Activated naive CD4-positive, alpha-beta T cell treated with anti-CD3 and anti-CD28 coated beads, Interleukin-2, amount 10 ng/mL, durations not matched to agents 5 hours and 36 hours (primary cell): ENCODE measurements around the gene ANKRD61. TPM values are rescaled to one million over a fixed set of nuclear protein-coding genes. Genes with fewer than 3 reads are reported as not detected.

Experiments used
- total RNA-seq, 2 experiments: library from RNA; stranded (reverse); gene quantifications; one replicate each; pipeline ENCODE4 v1.2.3, GENCODE V29; 2021

ANKRD61 gene
- not detected for total RNA-seq

DNA sequence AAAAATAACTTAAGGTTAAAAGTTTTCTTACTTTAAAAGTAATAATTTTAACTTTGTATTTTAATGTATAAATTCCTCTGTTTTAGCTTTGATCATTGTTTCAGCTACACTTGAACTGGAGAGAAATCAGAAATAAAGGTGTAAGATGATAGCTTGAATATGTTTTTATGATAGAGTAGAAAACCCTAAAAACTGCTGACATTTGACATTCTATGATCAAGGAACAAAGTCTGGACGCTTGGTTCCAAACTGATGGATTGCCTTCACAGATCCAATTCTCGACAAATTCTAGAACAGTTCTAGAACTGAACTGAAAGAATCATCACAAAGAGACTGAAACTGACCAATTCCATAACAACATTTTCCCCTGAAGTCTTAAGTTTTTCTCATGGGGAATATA, at the start of gene ANKRD61:
TSS of gene ANKRD61 (plus strand) at position 389 of the 400 bp plus-strand sequence. CDS start at position 389, 0 bp downstream.

DNA sequence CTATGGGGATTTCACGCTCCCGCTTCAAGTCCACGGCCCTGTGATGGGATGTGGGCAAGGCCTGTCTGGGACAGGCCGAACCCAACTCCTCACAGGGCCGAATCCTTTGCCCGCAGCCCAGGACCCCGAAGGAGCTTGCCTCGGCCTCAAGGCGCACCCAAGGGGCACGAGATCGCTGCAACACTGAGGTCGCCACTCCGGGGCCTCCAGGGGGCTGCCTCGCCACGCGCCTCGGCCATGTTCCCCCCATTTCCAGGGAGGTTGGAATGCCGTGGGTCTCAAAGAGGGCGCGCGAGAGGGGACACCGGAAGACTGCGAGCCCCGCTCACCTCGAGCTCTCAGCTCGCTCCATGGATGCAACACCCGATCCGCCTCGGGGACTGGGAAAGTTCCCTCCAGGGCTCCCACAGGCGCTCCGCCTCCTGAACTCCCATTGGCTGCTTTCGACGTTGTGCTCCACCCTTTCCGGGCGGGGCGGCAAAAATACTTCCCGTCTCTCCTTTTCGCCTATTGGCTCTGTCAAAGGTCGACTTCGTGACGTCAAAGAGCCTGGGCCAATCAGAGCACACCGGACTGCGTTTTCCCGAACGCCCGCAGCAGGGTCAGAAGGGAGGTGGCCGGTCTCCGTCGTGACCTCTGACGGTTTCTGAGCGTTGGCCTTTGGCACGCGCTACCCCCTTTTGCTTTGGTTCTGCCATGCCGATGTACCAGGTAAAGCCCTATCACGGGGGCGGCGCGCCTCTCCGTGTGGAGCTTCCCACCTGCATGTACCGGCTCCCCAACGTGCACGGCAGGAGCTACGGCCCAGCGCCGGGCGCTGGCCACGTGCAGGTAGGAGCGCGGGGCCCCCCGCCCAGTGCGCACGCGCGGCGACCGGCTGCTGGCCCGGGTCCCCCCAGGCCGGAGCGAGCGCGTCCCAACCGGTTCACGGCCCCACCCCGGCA, 22.2 kb upstream of the ANKRD61 start, which contains the start of the genes AIMP2 and PMS2:
TSS of gene AIMP2 (plus strand) at position 605 of the 944 bp plus-strand sequence. CDS start at position 697, 92 bp downstream.
TSS of gene PMS2 (minus strand) at position 382 of the 944 bp plus-strand sequence. CDS start at position 352, 30 bp downstream.

Other genes with a start within 250 kb of the ANKRD61 start
- gene RNF216, start 249.7 kb upstream of the ANKRD61 start, total RNA-seq: 10 to 100 TPM; 31.0 to 31.6 TPM
- 1 to 10 TPM; 1.2 to 1.7 TPM for gene OCM, start 150.6 kb upstream of the ANKRD61 start, total RNA-seq
- gene CCZ1, start 132.6 kb upstream of the ANKRD61 start, total RNA-seq: 10 to 100 TPM; 82.5 to 98.2 TPM
- under 1 TPM in 1 of 2 experiments, not detected in 1; 0.67 TPM for gene RSPH10B, start 60.7 kb upstream of the ANKRD61 start, total RNA-seq
- gene PMS2, start 22.3 kb upstream of the ANKRD61 start, total RNA-seq: 10 to 100 TPM; 20.9 to 21.4 TPM
- gene AIMP2, start 22.1 kb upstream of the ANKRD61 start, total RNA-seq: 10 to 100 TPM; 23.8 to 26.8 TPM
- gene EIF2AK1, start 27.8 kb downstream of the ANKRD61 start, total RNA-seq: 100 to 1,000 TPM; 109 to 110 TPM
- gene USP42, start 73.6 kb downstream of the ANKRD61 start, total RNA-seq: 10 to 100 TPM; 14.2 to 14.4 TPM
- gene CYTH3, start 241.2 kb downstream of the ANKRD61 start, total RNA-seq: 1 to 10 TPM; 1.4 to 1.5 TPM